ENCODE data around the gene VWA5B1.
A peak's percentile ranks its signal among the peaks of the same experiment; 100 is the strongest.

- TF ChIP-seq, protein P1, sequence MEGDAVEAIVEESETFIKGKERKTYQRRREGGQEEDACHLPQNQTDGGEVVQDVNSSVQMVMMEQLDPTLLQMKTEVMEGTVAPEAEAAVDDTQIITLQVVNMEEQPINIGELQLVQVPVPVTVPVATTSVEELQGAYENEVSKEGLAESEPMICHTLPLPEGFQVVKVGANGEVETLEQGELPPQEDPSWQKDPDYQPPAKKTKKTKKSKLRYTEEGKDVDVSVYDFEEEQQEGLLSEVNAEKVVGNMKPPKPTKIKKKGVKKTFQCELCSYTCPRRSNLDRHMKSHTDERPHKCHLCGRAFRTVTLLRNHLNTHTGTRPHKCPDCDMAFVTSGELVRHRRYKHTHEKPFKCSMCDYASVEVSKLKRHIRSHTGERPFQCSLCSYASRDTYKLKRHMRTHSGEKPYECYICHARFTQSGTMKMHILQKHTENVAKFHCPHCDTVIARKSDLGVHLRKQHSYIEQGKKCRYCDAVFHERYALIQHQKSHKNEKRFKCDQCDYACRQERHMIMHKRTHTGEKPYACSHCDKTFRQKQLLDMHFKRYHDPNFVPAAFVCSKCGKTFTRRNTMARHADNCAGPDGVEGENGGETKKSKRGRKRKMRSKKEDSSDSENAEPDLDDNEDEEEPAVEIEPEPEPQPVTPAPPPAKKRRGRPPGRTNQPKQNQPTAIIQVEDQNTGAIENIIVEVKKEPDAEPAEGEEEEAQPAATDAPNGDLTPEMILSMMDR (IDR thresholded peaks at IDR 0.05 in 8 of 11, conservative IDR thresholded peaks at IDR 0.05 in 3 of 11) = peak in 8 of 11 experiments; percentile 24 to 68 (median 52)
- no peak for TF ChIP-seq POLR2A (IDR thresholded peaks at IDR 0.05)
Measured at GRCh38 chr1:20361805-20362381, 71.2 kb downstream of the VWA5B1 start.

All from spleen (tissue), 7 donors.